RKO (cell line): ENCODE data around the gene PARD6A.

Experiments
- DNase-seq: peaks from one replicate; pipeline ENCODE4 v3.0.0-alpha.2; 2016; ENCODE audit warnings: low spot score

The PARD6A gene

DNA sequence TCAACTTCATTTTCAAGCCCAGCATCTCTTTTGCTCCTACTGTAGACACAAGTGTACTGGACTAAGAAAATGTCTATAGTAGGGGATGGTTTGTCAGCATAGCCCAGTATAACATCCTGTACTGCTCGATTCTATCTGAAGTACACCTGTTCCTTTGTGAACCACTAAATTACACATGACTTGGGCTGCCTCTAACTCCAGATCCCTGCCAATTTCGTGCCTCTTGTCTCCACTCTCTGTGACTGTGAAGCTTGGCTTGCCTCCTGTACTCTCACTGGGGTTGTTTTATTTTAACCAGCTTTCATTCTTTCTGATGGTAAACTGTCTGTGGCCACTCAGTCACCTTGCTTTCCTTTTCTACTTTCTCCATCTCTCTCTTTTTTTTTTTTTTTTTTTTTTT, 33.9 kb downstream of the PARD6A start:
- no peak for DNase-seq

DNA sequence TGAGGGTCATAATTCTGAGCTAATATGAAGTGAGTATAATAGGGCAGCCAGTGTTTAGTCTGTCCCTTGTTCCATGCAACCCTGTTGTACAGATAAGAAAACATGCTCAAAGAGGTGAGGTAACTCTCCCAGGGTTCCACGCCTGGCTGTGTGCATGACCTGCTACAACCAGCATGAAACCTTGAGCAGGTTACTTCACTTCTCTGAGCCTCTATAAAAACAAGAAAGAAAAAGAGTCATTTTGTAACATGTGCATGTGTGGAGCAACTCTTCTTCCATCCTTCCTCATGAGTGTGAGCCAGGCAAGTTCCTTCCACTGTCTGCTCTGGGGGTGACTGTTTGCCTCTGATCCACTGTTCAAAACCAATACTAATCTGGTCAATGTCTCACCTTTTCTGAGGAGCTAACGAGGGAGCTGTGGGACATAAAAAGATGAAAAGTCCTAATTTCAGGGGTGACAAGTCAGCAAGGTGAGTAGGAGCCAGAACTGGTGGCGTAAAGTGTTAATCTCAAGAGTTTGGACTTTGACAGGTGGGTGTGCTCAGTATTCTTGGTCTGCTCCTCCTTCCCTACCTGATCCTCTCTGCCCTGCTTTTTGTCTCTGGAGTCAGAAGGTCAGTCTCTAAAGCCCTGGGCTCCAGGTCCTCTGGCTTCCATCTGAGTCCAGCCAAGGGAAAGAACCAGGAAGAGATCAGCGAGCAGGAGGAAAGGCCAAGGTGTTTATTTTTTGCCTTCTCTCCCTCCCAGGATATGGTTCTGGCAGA, 36.8 kb downstream of the PARD6A start:
- DNase-seq: no peak

DNA sequence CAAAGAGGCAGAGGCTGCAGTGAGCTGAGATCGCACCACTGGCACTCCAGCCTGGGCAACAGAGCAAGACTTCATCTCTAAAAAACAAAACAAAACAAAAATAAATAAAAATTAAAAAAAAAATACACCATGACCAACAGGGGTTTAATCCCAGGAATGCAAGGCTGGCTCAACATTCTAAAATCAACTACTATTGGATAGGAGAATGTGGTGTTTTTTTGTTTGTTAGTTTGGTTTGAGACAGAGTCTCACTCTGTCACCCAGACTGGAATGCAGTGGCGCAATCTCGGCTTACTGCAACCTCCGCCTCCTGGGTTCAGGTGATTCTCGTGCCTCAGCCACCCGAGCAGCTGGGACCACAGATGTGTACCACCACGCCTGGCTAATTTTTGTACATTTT, 38.5 kb downstream of the PARD6A start:
- DNase-seq: no peak

DNA sequence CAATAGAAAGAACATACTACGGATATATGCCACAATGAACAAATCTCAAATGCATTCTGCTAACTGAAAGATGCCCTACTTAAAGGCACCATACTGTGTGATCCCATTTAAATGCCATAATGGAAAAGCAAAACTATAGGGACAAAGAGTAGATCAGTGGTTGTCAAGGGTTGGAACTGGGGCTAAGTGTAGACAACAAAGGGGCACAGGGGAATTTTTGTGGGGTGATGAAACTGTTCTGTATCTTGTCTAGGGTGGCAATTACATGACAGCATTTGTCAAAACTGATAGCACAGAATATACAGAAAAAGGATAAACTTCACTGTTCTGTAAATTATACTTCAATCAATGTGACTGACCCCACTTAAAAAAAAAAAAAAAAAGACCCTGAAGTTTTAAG, 40.7 kb downstream of the PARD6A start:
- no peak for DNase-seq

DNA sequence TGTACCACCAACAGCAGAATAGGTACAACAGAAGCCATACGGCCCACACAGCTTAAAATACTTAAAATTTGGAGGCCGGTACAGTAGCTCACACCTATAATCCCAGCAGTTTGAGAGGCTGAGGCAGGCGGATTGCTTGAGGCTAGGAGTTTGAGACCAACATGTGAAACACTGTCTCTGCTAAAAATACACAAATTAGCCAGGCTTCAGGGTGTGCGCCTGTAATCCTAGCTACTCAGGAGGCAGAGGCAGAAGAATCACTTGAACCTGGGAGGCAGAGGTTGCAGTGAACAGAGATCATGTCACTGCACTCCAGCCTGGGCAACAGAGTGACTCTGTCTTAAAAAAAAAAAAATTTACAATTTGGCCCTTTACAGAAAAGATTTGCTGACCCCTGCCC, 41.4 kb downstream of the PARD6A start:
- no peak for DNase-seq

DNA sequence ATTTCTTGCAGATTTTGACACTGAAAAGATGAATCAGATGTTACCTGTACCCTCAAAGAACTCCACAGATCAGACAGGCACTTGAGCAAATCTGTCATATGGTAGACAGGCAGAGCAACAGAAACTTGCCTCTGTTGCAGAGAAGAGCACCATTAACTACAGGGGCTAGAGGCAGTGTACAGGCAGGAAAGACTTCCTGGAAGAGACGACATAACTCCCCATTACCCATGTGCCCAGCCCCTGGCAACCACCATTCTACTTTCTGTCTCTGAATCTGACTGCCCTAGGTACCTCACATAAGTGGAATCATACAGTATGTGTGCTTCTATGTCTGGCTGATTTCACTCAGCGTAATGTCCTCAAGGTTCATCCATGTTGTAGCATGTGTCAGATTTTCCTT, 42.9 kb downstream of the PARD6A start:
- no peak for DNase-seq

DNA sequence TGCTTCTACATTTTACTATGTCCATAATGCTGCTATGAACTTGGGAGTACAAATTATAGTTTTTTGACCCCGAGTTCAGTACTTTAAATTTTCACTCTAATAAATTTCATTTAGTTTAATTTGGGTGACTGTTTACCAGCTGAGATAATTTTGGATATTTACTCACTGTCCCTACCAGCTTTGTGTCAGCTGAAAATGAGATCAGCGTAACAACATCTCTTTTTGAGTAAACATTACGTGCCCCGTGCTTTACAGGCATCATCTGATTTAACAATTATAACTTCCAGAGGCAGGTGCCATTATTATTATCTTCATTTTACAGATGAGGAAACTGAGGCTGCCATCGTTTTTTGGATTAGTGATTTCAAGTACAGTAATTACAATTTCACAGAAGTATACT, 43.4 kb downstream of the PARD6A start:
- no peak for DNase-seq

DNA sequence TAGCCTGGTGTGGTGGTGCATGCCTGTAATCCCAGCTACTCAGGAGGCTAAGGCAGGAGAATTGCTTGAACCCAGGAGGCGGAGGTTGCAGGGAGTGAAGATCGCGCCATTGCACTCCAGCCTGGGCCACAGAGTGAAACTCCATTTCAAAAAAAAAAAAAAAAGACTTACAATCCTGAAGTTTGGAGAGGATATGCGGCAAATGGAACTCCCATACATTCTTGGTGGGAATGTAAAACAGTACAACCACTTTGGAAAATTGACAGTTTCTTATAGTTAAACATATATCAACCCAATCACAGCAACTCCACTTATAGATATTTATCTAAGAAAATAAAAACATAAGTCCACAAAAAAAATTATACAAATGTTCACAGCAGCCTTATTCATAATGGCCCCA, 46.5 kb downstream of the PARD6A start:
- DNase-seq: no peak

DNA sequence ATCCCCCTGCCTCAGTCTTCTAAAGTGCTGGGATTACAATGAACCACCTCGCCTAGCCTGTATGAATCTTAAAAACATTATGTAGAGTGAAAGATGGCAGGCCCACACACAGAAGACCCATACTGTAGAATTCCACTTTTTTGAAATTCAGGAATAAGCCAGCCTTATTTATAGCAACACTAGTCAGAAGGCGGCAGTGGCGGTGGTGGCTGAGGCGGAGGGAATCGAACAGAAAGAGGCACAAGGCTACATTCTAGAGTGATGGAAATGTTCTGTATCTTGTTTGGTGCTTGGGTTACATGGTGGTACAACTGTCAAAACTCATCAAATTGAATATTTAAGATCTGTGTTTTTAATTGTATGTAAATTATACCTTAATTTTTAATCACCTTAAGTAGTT, 47.0 kb downstream of the PARD6A start:
- no peak for DNase-seq

DNA sequence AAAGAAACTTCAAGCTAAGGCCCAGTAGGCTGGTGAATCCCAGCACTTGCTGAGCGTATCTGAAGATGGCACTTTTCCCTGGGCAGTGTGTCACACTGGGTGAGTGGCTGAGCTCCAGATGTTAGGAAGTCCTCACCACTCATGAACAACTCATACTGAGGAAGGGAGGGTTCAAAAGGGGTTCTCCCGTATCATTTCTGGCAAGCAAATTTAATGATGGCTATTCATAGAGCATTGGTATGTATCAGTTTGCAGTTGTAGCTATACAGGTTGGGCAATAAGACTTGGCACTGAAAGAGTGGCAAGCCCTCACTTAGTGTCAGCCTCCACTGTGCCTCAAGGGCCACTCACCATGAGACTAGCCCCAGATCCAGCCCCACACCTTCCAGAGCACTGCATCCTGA, 47.6 kb downstream of the PARD6A start:
- peak; percentile 59 for DNase-seq

DNA sequence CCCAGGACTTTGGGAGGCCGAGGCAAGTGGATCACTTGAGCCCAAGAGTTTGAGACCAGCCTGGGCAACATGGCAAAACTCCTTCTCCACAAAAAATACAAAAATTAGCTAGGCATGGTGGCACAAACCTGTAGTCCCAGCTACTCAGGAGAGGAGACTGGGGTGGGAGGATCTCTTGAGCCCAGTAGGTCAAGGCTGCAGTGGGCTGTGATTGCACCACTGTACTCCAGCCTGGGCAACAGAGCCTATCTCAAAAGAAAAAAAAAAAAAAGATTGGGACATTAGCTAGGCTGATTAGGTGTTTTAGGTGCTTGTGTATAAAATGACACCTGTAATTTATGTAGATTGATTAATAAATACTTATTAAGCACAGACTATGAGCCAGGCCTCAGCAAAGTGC, 48.3 kb downstream of the PARD6A start:
- no peak for DNase-seq

DNA sequence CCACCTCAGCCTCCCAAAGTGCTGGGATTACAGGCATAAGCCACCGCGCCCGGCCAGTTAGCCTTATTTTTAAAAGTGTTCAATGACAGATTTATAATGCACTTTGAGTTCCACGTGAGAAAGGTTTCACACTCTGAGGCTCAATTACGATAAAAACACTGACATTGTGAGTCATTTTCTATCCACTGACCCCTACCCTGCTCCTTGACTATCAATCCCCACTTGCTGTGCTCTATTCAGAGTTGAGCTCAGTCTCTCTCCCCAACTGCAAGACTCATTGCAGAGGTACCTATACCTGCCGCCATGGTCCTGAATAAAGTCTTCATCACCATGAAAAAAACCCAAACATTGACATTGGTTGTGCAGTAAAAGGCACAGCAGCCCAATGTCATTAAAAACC, 49.8 kb downstream of the PARD6A start:
- no peak for DNase-seq
